ENCODE measurements around the gene HCCS.

DNA sequence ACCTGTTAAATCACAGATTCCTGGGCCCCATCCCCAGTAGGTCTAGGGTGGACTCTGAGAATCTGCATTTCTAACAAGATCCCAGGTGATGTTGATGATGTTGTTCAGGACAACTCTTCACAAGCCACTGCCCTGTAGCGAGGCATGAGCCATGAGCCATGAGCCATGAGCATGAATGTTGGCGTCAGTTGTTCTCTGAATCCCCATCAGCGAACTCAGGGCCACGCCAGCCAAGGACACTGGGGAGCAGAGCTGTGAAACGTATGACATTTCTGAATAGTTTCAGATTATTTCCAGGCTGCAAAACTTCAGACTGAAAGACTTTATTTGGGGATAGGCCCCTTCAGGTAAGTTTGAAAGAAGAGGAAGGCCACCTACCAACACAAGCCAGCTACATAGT is 46.9 kb upstream of the HCCS start:
- no peak for TF ChIP-seq POLR2A (IDR thresholded peaks at IDR 0.05)
- TF ChIP-seq, protein P1, sequence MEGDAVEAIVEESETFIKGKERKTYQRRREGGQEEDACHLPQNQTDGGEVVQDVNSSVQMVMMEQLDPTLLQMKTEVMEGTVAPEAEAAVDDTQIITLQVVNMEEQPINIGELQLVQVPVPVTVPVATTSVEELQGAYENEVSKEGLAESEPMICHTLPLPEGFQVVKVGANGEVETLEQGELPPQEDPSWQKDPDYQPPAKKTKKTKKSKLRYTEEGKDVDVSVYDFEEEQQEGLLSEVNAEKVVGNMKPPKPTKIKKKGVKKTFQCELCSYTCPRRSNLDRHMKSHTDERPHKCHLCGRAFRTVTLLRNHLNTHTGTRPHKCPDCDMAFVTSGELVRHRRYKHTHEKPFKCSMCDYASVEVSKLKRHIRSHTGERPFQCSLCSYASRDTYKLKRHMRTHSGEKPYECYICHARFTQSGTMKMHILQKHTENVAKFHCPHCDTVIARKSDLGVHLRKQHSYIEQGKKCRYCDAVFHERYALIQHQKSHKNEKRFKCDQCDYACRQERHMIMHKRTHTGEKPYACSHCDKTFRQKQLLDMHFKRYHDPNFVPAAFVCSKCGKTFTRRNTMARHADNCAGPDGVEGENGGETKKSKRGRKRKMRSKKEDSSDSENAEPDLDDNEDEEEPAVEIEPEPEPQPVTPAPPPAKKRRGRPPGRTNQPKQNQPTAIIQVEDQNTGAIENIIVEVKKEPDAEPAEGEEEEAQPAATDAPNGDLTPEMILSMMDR (IDR thresholded peaks at IDR 0.05) = no peak
